HG03571 (cell line): Measurements from ENCODE around the gene LTO1.
A peak's percentile ranks its signal among the peaks of the same experiment; 100 is the strongest.

ENCODE experiments used
- ATAC-seq: cut with Tn5 transposase; IDR thresholded peaks from one replicate; pipeline ENCODE4 v1.9.1; 2021; ENCODE audit not compliant: unreplicated experiment

LTO1 gene

GRCh38 chr11:69674886-69675714 is at the start of gene LTO1:
Gene LTO1, minus strand, starts transcription at chr11:69675353. Its CDS starts 114 bp downstream, at chr11:69675239.
- peak; percentile 69 for ATAC-seq

GRCh38 chr11:69721745-69722144 is 46.6 kb upstream of the LTO1 start:
- ATAC-seq = no peak

GRCh38 chr11:69721106-69721505 is 46.0 kb upstream of the LTO1 start:
- no peak for ATAC-seq

- no peak for ATAC-seq
Observed at GRCh38 chr11:69718912-69719311, 43.8 kb upstream of the LTO1 start.

GRCh38 chr11:69718147-69718546 is 43.0 kb upstream of the LTO1 start:
- ATAC-seq = no peak

GRCh38 chr11:69716891-69717747 is 42.0 kb upstream of the LTO1 start:
- ATAC-seq = no peak

- no peak for ATAC-seq
Observed at GRCh38 chr11:69716099-69716498, 40.9 kb upstream of the LTO1 start.

GRCh38 chr11:69715446-69715845 is 40.3 kb upstream of the LTO1 start:
- no peak for ATAC-seq

- ATAC-seq = no peak
Observed at GRCh38 chr11:69711822-69712801, 37.0 kb upstream of the LTO1 start.

GRCh38 chr11:69708736-69709401 is 33.7 kb upstream of the LTO1 start:
- no peak for ATAC-seq

GRCh38 chr11:69707176-69707575 is 32.0 kb upstream of the LTO1 start:
- ATAC-seq = no peak

- no peak for ATAC-seq
Observed at GRCh38 chr11:69705901-69706787, 31.0 kb upstream of the LTO1 start.

- no peak for ATAC-seq
Observed at GRCh38 chr11:69705351-69705811, 30.2 kb upstream of the LTO1 start.

- no peak for ATAC-seq
Observed at GRCh38 chr11:69704508-69705253, 29.5 kb upstream of the LTO1 start.

GRCh38 chr11:69703768-69704507 is 28.8 kb upstream of the LTO1 start, which contains the start of gene FGF19:
Gene FGF19, minus strand, starts transcription at chr11:69704022. Its CDS starts 146 bp downstream, at chr11:69703876.
- ATAC-seq = no peak

- ATAC-seq = no peak
Observed at GRCh38 chr11:69703453-69703767, 28.3 kb upstream of the LTO1 start.

- no peak for ATAC-seq
Observed at GRCh38 chr11:69702769-69703452, 27.8 kb upstream of the LTO1 start.
